ENCODE measurements around the gene EHMT2.

DNA sequence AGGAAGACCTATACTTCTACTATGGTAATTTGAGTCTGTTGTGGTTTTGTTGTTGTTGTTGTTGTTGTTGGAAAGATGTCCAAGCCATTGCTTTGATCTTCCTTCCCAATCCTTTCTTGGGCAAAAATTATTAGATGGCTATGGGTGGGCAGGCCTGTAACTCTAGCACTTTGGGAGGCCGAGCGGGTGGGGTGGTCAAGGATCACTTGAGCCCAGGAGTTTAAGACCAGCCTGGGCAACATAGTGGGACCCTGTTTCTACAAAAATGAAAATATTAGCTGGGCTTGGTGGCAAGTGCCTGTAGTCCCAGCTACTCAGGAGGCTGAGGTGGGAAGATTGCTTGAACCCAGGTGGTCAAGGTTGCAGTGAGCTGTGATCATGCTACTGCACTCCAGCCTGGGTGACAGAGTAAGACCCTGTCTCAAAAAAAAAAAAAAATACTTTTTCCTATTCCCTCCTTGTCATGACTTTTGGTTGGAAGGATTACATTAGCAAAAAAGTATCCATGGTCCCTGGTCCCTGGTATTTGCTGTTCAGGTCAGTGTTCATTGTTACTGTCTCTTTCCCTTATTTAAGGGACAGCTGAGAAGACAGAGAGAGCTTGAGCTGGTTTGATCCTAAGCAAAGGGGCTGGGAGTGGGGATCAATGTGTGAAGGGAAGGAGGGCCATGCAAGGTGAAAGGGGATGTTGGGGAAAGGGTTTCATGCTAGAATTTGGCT, 46.6 kb downstream of the EHMT2 start:
- TF ChIP-seq, protein P1, sequence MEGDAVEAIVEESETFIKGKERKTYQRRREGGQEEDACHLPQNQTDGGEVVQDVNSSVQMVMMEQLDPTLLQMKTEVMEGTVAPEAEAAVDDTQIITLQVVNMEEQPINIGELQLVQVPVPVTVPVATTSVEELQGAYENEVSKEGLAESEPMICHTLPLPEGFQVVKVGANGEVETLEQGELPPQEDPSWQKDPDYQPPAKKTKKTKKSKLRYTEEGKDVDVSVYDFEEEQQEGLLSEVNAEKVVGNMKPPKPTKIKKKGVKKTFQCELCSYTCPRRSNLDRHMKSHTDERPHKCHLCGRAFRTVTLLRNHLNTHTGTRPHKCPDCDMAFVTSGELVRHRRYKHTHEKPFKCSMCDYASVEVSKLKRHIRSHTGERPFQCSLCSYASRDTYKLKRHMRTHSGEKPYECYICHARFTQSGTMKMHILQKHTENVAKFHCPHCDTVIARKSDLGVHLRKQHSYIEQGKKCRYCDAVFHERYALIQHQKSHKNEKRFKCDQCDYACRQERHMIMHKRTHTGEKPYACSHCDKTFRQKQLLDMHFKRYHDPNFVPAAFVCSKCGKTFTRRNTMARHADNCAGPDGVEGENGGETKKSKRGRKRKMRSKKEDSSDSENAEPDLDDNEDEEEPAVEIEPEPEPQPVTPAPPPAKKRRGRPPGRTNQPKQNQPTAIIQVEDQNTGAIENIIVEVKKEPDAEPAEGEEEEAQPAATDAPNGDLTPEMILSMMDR (conservative IDR thresholded peaks at IDR 0.05; ENCODE audit: low read depth, low read length) = no peak
- TF ChIP-seq CEBPB (IDR thresholded peaks at IDR 0.05; ENCODE audit: low read depth, low read length) (no peak), FOS (IDR thresholded peaks at IDR 0.05; ENCODE audit: low read depth, low read length) (no peak), POLR2A (IDR thresholded peaks at IDR 0.05; ENCODE audit: low read depth, low read length) (no peak), RCOR1 (IDR thresholded peaks at IDR 0.05; ENCODE audit: insufficient replicate concordance, low read length) (no peak), RAD21 (IDR thresholded peaks at IDR 0.05; ENCODE audit: low read length) (no peak), RFX5 (IDR thresholded peaks at IDR 0.05; ENCODE audit: low read depth, low read length) (no peak), SMC3 (IDR thresholded peaks at IDR 0.05; ENCODE audit: low read depth, low read length) (no peak), MAFK (IDR thresholded peaks at IDR 0.05; ENCODE audit: low read depth, low read length) (no peak)
- TF ChIP-seq, protein P2, sequence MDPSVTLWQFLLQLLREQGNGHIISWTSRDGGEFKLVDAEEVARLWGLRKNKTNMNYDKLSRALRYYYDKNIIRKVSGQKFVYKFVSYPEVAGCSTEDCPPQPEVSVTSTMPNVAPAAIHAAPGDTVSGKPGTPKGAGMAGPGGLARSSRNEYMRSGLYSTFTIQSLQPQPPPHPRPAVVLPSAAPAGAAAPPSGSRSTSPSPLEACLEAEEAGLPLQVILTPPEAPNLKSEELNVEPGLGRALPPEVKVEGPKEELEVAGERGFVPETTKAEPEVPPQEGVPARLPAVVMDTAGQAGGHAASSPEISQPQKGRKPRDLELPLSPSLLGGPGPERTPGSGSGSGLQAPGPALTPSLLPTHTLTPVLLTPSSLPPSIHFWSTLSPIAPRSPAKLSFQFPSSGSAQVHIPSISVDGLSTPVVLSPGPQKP (IDR thresholded peaks at IDR 0.05; ENCODE audit: borderline replicate concordance, low read depth, low read length) = no peak
